ENCODE results near the gene PAK3.

DNA sequence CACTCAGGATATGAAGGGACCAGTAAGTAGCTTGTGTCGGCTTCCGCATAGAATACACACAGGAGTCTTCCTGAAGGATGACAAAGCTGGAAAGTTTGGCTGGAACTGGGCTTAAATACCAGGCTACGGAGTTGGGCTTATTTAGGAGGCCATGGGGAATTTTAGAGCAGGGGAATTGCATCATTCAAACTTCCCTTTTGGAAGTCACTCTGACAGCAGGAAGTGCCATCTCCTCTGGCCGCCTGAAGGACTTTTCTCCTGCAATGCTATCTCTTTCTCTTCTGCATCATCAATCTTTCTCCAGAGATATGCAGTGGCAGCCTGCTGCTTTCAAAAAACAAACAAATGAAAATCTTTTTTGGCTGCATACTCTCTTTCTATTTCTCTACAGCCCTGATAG, 48.4 kb upstream of the PAK3 start:
- TF ChIP-seq, protein P1, sequence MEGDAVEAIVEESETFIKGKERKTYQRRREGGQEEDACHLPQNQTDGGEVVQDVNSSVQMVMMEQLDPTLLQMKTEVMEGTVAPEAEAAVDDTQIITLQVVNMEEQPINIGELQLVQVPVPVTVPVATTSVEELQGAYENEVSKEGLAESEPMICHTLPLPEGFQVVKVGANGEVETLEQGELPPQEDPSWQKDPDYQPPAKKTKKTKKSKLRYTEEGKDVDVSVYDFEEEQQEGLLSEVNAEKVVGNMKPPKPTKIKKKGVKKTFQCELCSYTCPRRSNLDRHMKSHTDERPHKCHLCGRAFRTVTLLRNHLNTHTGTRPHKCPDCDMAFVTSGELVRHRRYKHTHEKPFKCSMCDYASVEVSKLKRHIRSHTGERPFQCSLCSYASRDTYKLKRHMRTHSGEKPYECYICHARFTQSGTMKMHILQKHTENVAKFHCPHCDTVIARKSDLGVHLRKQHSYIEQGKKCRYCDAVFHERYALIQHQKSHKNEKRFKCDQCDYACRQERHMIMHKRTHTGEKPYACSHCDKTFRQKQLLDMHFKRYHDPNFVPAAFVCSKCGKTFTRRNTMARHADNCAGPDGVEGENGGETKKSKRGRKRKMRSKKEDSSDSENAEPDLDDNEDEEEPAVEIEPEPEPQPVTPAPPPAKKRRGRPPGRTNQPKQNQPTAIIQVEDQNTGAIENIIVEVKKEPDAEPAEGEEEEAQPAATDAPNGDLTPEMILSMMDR (IDR thresholded peaks at IDR 0.05) = no peak
- TF ChIP-seq POLR2A (IDR thresholded peaks at IDR 0.05) = no peak

Data from adrenal gland (tissue), 5 donors.